ENCODE measurements around the gene CLEC6A.
"Not testable (repeated sequence)": the region's sequence is repeated elsewhere in the genome, so short reads cannot be mapped to it uniquely, and the experiment has no call there.

The CLEC6A gene

GRCh38 chr12:8493084-8493483, 37.3 kb downstream of the CLEC6A start:
- no peak for DNase-seq (ENCODE audit: low read depth in 1 of 2, low spot score in 1 of 2)

GRCh38 chr12:8495671-8496070, 39.9 kb downstream of the CLEC6A start:
- not testable (repeated sequence) for DNase-seq (ENCODE audit: low read depth in 1 of 2, low spot score in 1 of 2)

GRCh38 chr12:8496074-8496473, 40.3 kb downstream of the CLEC6A start:
- not testable (repeated sequence) for DNase-seq (ENCODE audit: low read depth in 1 of 2, low spot score in 1 of 2)

GRCh38 chr12:8499616-8500015, 43.9 kb downstream of the CLEC6A start:
- DNase-seq (ENCODE audit: low read depth in 1 of 2, low spot score in 1 of 2): no peak

GRCh38 chr12:8501720-8502119, 46.0 kb downstream of the CLEC6A start:
- no peak for DNase-seq (ENCODE audit: low read depth in 1 of 2, low spot score in 1 of 2)

GRCh38 chr12:8504351-8504750, 48.6 kb downstream of the CLEC6A start:
- DNase-seq (ENCODE audit: low read depth in 1 of 2, low spot score in 1 of 2): no peak

GRCh38 chr12:8507596-8507995, 51.8 kb downstream of the CLEC6A start:
- no peak for DNase-seq (ENCODE audit: low read depth in 1 of 2, low spot score in 1 of 2)

- no peak for DNase-seq (ENCODE audit: low read depth in 1 of 2, low spot score in 1 of 2)
These were observed 52.5 kb downstream of the CLEC6A start for GRCh38 chr12:8508223-8508622.

- DNase-seq (ENCODE audit: low read depth in 1 of 2, low spot score in 1 of 2): no peak
These were observed 53.4 kb downstream of the CLEC6A start for GRCh38 chr12:8508910-8509841.

GRCh38 chr12:8513256-8513655, 57.5 kb downstream of the CLEC6A start, which contains the start of gene CLEC4D:
CLEC4D (plus strand) TSS chr12:8513503; CDS start chr12:8513733, 230 bp downstream.
- DNase-seq (ENCODE audit: low read depth in 1 of 2, low spot score in 1 of 2): no peak

- no peak for DNase-seq (ENCODE audit: low read depth in 1 of 2, low spot score in 1 of 2)
These were observed 62.2 kb downstream of the CLEC6A start for GRCh38 chr12:8517971-8518370.

- DNase-seq (ENCODE audit: low read depth in 1 of 2, low spot score in 1 of 2): no peak
These were observed 63.4 kb downstream of the CLEC6A start for GRCh38 chr12:8519171-8519570.

GRCh38 chr12:8527250-8528130, 71.7 kb downstream of the CLEC6A start:
- DNase-seq (ENCODE audit: low read depth in 1 of 2, low spot score in 1 of 2): no peak

Measured in stimulated activated CD4-positive, alpha-beta T cell treated with anti-CD3 and anti-CD28 coated beads, Interleukin-15, amount 100 ng/mL, for 1 hour (primary cell).